ENCODE measurements around the gene IFT27. TPM values are rescaled to one million over a fixed set of nuclear protein-coding genes. Genes with fewer than 3 reads are reported as not detected.
"Not testable (repeated sequence)": the region's sequence is repeated elsewhere in the genome, so short reads cannot be mapped to it uniquely, and the experiment has no call there.

IFT27 gene
- total RNA-seq, 1 donor from 2014 or later, result 31.7 TPM

DNA sequence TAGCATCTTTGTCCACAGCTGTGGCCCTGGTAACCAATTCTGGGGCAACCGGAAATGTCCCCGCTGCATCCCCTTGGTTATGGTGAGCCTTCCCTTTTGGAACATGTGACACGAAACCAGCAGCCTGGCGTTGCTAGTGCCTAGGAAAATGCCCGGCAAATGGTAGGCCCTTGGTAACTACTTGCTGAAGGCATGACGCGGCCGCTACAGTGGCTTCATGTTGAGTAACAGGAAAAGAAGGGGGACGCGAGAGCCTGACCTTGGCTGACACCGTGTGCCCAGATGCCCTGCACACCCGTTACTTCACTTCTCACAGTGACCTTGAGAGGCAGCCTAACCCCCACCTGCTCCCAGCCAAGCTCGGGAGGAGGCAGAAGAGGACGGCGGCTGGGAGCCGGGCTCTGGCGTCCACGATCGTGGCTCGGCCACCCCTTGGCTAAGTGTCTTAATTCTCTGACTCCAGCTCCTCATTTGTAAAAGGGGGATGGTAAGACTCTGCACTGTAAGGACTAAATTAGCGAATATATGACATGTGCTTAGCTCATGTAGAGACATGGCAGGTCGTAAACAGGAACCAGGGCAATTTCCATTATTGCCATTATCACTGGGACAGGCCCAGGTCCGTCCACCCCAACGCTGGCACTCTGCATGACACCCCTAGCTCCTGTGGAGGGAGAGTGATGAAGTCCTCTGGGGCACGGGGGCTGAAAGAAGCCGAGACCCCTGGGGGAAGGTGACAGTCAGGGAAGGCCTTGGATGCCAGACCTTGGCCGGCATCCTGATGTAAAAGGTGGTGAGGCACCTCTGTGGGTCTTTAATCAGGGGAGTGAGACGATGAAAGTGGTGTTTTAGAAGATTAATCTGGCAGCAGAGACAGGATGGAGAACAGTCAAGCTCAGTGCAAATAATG, 18.9 kb downstream of the IFT27 start:
- Histone ChIP-seq H2AFZ (replicated peaks) (no peak overlapping the region), H3K9ac (no peak overlapping the region), H3K4me1 (no peaks in the 10 kb centered on the region), H3F3A (ENCODE audit: low read depth) (no peaks in the 10 kb centered on the region), H3K4me2 (no peak overlapping the region), H3K79me2 (ENCODE audit: low read depth) (no peaks in the 10 kb centered on the region), H3K36me3 (no peaks in the 10 kb centered on the region), H4K20me1 (ENCODE audit: low read depth) (no peaks in the 10 kb centered on the region), H3K9me3 (ENCODE audit: low read depth) (no peaks in the 10 kb centered on the region), H3K27ac (no peak overlapping the region), H3K27me3 (peaks cover 20% of the 10 kb centered on the region), H3K4me3 (no peak overlapping the region)
- Mint-ChIP-seq H3K4me1 (peaks cover 8% of the 10 kb centered on the region), H3K9me3 (no peaks in the 10 kb centered on the region), H3K27me3 (ENCODE audit: insufficient read depth, low read depth) (peaks cover 6% of the 10 kb centered on the region), H3K27ac (no peak overlapping the region), H3K4me3 (no peak overlapping the region), H3K36me3 (no peaks in the 10 kb centered on the region)
- no peak for DNase-seq (ENCODE audit: low spot score)
- TF ChIP-seq EZH2 (IDR thresholded peaks at IDR 0.05), result no peak
- TF ChIP-seq EZH2phosphoT487 (IDR thresholded peaks at IDR 0.05), result no peak
- TF ChIP-seq, protein P1, sequence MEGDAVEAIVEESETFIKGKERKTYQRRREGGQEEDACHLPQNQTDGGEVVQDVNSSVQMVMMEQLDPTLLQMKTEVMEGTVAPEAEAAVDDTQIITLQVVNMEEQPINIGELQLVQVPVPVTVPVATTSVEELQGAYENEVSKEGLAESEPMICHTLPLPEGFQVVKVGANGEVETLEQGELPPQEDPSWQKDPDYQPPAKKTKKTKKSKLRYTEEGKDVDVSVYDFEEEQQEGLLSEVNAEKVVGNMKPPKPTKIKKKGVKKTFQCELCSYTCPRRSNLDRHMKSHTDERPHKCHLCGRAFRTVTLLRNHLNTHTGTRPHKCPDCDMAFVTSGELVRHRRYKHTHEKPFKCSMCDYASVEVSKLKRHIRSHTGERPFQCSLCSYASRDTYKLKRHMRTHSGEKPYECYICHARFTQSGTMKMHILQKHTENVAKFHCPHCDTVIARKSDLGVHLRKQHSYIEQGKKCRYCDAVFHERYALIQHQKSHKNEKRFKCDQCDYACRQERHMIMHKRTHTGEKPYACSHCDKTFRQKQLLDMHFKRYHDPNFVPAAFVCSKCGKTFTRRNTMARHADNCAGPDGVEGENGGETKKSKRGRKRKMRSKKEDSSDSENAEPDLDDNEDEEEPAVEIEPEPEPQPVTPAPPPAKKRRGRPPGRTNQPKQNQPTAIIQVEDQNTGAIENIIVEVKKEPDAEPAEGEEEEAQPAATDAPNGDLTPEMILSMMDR (IDR thresholded peaks at IDR 0.05), result no peak

DNA sequence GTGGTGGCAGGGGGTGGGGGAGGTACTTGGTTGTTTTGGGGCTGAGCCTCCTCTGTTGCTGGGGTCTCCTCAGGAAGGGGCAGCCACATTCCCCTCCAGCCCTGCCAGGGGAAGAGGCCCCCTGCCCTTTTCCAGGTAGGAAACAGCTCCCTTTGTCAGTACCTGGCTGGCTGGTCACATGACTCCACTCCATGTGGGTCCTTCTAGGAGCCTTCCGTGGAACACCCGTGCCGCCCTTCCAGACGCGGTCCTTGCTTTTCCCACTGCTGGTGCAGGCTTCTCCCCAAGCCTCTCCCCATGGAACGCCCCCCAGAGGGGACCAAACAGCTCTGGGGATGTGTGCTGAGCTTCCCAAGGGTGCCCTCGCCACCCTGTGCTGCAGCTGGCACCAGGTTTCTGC, 19.9 kb downstream of the IFT27 start:
- no peak for DNase-seq (ENCODE audit: low spot score)
- H3K4me3 ChIP-seq, result no peak overlapping the region
- H3K27me3 Mint-ChIP-seq (ENCODE audit: insufficient read depth, low read depth), result peaks cover 6% of the 10 kb centered on the region
- H3K27ac Mint-ChIP-seq, result no peak overlapping the region
- H3K27ac ChIP-seq, result no peak overlapping the region
- no peaks in the 10 kb centered on the region for H3F3A ChIP-seq (ENCODE audit: low read depth)
- no peaks in the 10 kb centered on the region for H3K36me3 Mint-ChIP-seq
- H2AFZ ChIP-seq (replicated peaks), result no peak overlapping the region
- H3K4me1 ChIP-seq, result no peaks in the 10 kb centered on the region
- H3K9me3 Mint-ChIP-seq, result no peaks in the 10 kb centered on the region
- no peak overlapping the region for H3K4me2 ChIP-seq
- no peaks in the 10 kb centered on the region for H3K36me3 ChIP-seq
- H3K4me3 Mint-ChIP-seq, result no peak overlapping the region
- no peak overlapping the region for H3K9ac ChIP-seq
- TF ChIP-seq EZH2 (IDR thresholded peaks at IDR 0.05), result no peak
- TF ChIP-seq, protein P1 (IDR thresholded peaks at IDR 0.05), result no peak
- no peak for TF ChIP-seq EZH2phosphoT487 (IDR thresholded peaks at IDR 0.05)
- peaks cover 22% of the 10 kb centered on the region for H3K27me3 ChIP-seq
- H3K4me1 Mint-ChIP-seq, result peaks cover 8% of the 10 kb centered on the region
- H3K9me3 ChIP-seq (ENCODE audit: low read depth), result no peaks in the 10 kb centered on the region
- H4K20me1 ChIP-seq (ENCODE audit: low read depth), result no peaks in the 10 kb centered on the region
- no peaks in the 10 kb centered on the region for H3K79me2 ChIP-seq (ENCODE audit: low read depth)

DNA sequence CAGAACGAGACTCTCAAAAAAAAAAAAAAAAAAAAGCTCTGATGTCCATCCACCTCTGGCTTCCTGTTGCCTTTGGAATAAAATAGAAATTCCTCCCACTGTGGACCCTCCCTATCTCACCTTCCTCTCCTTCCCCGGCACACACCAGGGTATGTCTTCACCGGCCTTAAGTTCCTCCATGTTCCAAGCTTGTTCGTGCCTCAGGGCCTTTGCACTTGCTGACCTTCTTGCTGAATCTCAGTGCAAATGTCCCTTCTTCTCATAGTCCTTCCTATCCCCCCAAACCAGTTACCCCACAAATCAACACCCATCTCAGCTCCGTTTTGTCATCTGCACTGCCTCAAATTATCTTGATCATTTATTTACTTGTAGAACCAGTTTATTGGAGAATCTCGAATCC, 20.6 kb downstream of the IFT27 start:
- Histone ChIP-seq H3K27me3 (peaks cover 22% of the 10 kb centered on the region), H3K9me3 (ENCODE audit: low read depth) (no peaks in the 10 kb centered on the region), H3K9ac (no peak overlapping the region), H3K79me2 (ENCODE audit: low read depth) (no peaks in the 10 kb centered on the region), H3K4me3 (no peak overlapping the region), H3K4me2 (no peak overlapping the region), H3K4me1 (no peaks in the 10 kb centered on the region), H2AFZ (replicated peaks) (no peak overlapping the region), H3F3A (ENCODE audit: low read depth) (no peaks in the 10 kb centered on the region), H4K20me1 (ENCODE audit: low read depth) (no peaks in the 10 kb centered on the region), H3K36me3 (no peaks in the 10 kb centered on the region), H3K27ac (no peak overlapping the region)
- peaks cover 8% of the 10 kb centered on the region for H3K4me1 Mint-ChIP-seq
- no peak overlapping the region for H3K27ac Mint-ChIP-seq
- peaks cover 6% of the 10 kb centered on the region for H3K27me3 Mint-ChIP-seq (ENCODE audit: insufficient read depth, low read depth)
- no peaks in the 10 kb centered on the region for H3K36me3 Mint-ChIP-seq
- H3K9me3 Mint-ChIP-seq, result no peaks in the 10 kb centered on the region
- TF ChIP-seq EZH2 (IDR thresholded peaks at IDR 0.05), result no peak
- no peak for TF ChIP-seq EZH2phosphoT487 (IDR thresholded peaks at IDR 0.05)
- TF ChIP-seq, protein P1 (IDR thresholded peaks at IDR 0.05), result no peak
- no peak overlapping the region for H3K4me3 Mint-ChIP-seq
- DNase-seq (ENCODE audit: low spot score), result no peak

DNA sequence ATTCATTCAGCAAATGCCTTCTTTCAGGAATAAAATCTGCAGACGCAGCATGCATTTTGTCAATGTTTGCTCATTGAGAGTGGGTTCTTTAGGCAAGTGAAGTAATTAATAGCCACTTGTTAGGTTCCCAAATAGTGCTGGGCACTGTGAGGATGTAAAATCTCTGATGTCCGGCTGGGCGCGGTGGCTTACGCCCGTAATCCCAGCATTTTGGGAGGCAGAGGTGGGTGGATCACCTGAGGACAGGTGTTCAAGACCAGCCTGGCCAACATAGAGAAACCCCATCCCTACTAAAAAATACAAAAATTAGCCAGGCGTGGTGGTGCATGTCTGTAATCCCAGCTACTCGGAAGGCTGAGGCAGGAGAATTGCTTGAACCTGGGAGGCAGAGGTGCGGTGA, 21.0 kb downstream of the IFT27 start:
- not testable (repeated sequence) for H3K4me1 ChIP-seq; H3K9me3 Mint-ChIP-seq; H2AFZ ChIP-seq (replicated peaks); H3K36me3 Mint-ChIP-seq; H3K4me3 Mint-ChIP-seq; H3K4me2 ChIP-seq; H3K27ac Mint-ChIP-seq; H3K9me3 ChIP-seq (ENCODE audit: low read depth); H3F3A ChIP-seq (ENCODE audit: low read depth); H3K36me3 ChIP-seq; H3K9ac ChIP-seq; H4K20me1 ChIP-seq (ENCODE audit: low read depth); DNase-seq (ENCODE audit: low spot score); H3K27ac ChIP-seq; H3K79me2 ChIP-seq (ENCODE audit: low read depth); H3K27me3 Mint-ChIP-seq (ENCODE audit: insufficient read depth, low read depth); H3K4me3 ChIP-seq; H3K4me1 Mint-ChIP-seq
- peaks cover 22% of the 10 kb centered on the region for H3K27me3 ChIP-seq

Data from neural progenitor cell (in vitro differentiated cells).